Measurements from ENCODE around the gene UQCR11.

UQCR11 gene

GRCh38 chr19:1563251-1563650 lies 42.0 kb downstream of the UQCR11 start:
- DNase-seq = no peak

GRCh38 chr19:1561236-1561842 lies 43.9 kb downstream of the UQCR11 start:
- DNase-seq = no peak

- DNase-seq = no peak
These were observed 44.9 kb downstream of the UQCR11 start for GRCh38 chr19:1560286-1560882.

- no peak for DNase-seq
These were observed 46.7 kb downstream of the UQCR11 start for GRCh38 chr19:1558552-1558951.

GRCh38 chr19:1556390-1557070 lies 48.7 kb downstream of the UQCR11 start:
- no peak for DNase-seq

- DNase-seq = no peak
These were observed 49.5 kb downstream of the UQCR11 start for GRCh38 chr19:1555487-1556389.

GRCh38 chr19:1554968-1555367 lies 50.3 kb downstream of the UQCR11 start:
- DNase-seq = no peak

- no peak for DNase-seq
These were observed 51.8 kb downstream of the UQCR11 start for GRCh38 chr19:1553415-1553814.

GRCh38 chr19:1551068-1552040 lies 53.9 kb downstream of the UQCR11 start:
- DNase-seq = no peak

- no peak for DNase-seq
These were observed 55.8 kb downstream of the UQCR11 start for GRCh38 chr19:1549332-1549945.
